HG03175 (cell line): ENCODE results near the gene ARFRP1.
"Not testable (repeated sequence)": the region's sequence is repeated elsewhere in the genome, so short reads cannot be mapped to it uniquely, and the experiment has no call there.

Experiments used
- ATAC-seq: cut with Tn5 transposase; IDR thresholded peaks from one replicate; pipeline ENCODE4 v1.9.1; 2021; ENCODE audit warnings: mild to moderate bottlenecking, moderate library complexity; ENCODE audit not compliant: unreplicated experiment

ARFRP1 gene

GRCh38 chr20:63680427-63680826 is 27.3 kb downstream of the ARFRP1 start:
- ATAC-seq: no peak

GRCh38 chr20:63679799-63680305 is 27.9 kb downstream of the ARFRP1 start:
- no peak for ATAC-seq

GRCh38 chr20:63678667-63679465 is 28.9 kb downstream of the ARFRP1 start:
- no peak for ATAC-seq

DNA sequence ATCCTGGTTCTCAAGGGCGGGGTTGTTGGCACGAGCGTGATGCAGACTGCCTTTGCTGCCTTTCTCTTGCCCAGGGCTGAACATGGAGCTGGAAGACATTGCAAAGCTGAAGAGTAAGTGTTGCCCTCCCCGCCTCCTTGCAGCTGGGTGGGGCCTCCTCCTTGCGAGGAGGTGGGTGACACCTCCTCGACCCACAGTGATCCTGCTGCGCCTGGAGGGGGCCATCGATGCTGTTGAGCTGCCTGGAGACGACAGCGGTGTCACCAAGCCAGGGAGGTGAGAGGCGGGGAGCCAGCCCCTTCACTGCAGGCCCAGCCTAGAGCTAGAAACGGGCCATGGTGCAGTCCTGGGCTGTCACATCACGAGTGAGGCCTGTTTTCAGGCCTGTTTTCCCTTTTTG is 29.7 kb downstream of the ARFRP1 start:
- no peak for ATAC-seq

DNA sequence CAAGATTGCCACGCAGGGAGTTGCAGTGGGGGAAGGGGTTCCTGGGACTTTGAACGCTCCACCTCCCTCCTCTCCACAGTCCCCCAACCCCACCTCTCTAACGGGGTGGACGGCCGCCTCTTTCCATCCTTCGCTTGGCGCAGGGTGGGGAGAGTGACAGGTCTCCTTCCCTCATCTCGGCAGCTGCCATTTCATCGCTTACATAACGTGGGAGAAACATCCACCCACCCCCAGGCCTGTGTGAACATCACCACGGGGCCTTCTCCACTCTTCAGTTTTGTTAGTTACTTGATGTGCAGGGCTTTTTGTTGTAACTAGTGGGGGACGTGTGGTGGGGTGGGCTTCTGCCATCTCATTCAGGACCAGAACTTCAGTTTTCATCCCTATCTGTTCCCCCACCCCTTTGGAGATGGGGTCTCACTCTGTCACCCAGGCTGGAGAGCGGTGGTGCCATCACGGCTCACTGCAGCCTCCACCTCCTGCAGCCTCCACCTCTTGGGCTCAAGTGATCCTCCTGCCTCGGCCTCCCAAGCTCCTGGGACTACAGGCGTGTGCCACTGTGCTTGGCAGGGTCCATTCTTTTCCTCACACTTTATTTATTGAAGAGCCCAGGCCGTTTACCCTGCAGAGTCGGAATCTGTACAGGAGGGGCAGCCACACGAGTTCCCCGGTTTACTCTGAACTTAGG is 32.0 kb downstream of the ARFRP1 start:
- ATAC-seq: no peak

DNA sequence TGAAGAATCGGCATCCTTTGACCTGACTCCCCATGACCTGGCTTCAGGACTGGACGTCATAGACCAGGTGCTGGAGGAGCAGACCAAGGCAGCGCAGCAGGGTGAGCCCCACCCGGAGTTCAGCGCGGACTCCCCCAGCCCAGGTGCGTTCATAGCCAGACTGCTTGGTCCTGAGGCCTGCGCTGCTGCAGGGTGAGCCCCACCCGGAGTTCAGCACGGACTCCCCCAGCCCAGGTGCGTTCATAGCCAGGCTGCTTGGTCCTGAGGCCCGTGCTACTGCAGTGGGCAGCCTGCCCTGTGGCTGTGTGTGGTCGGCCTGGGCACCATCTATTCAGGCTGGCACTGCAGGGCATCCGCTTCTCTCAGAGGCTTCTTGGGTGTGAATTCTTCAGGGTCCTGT is 33.8 kb downstream of the ARFRP1 start:
- ATAC-seq: no peak

- ATAC-seq: no peak
These were observed 35.1 kb downstream of the ARFRP1 start for GRCh38 chr20:63672666-63673065.

DNA sequence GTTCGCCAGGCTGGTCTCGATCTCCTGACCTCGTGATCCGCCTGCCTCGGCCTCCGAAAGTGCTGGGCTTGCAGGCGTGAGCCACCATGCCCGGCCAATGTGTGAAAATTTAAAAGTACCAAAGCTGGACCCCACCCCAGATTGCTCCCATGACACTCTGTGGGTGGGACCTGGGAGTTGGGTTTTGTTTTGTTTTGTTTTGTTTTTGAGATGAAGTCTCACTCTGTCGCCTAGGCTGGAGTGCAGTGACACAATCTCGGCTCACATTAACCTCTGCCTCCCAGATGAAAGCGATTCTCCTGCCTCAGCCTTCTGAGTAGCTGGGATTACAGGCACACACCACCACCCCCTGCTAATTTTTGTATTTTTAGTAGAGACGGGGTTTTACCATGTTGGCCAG is 36.1 kb downstream of the ARFRP1 start:
- not testable (repeated sequence) for ATAC-seq

GRCh38 chr20:63668351-63668750 is 39.4 kb downstream of the ARFRP1 start:
- ATAC-seq: no peak

GRCh38 chr20:63667858-63668257 is 39.9 kb downstream of the ARFRP1 start:
- ATAC-seq: no peak

DNA sequence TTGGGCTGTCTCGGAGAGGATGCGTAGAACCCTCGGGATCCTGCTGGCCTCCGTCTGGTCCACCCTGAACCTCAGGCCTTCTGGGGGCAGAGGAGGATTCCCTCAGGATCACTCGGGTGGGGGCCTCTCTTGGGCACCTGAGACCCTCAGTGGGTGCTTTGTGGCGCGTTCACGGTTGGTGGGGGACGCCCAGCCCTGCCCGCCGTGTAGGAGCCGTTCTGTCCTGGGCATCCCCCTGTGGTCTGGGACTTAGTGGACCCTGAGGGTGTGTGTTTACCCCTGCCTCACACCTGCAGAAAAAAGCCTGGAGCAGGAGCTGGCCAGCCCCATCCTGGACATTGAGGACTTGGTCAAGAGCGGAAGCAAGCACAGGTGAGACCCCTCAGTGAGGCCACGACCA is 42.1 kb downstream of the ARFRP1 start:
- no peak for ATAC-seq

- ATAC-seq: no peak
These were observed 42.7 kb downstream of the ARFRP1 start for GRCh38 chr20:63664861-63665594.

GRCh38 chr20:63664143-63664851 is 43.5 kb downstream of the ARFRP1 start:
- ATAC-seq: no peak

DNA sequence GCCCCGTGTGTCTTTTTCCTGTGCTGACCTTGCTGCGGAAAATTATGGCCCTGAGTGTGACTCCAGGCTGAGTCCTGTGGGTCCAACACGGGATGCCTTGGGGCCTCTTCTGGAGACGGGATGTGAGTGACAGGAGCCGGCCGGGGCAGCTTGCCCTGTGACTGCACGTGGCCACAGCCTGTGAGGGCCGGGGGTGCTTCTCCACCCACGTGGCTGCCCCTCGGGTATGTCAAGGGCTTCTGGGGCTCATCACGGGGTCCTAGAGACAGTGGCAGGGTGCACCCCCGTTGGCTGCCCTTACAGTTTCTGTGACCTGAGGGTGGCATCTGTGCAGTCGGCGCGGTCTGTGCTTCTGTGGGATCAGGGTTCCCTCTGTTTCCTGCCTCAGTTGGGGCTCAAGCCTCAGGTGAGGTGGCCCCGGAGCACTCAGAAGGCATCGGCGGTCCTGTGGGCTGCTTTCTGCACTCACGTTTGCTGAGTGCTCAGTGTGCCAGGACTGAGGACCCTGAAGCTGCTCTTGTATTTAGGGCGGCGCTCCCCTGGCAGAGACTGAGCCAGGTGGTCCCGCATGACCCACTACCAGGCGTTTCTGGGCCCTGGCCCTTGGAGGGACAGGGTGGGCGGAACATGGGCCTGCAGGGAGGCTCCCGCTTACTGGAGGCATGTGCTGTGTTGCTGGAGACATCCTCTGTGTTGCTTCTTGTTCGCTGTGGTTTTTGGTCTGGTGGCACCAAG is 44.3 kb downstream of the ARFRP1 start:
- ATAC-seq: no peak

- no peak for ATAC-seq
These were observed 45.0 kb downstream of the ARFRP1 start for GRCh38 chr20:63662813-63663189.

- no peak for ATAC-seq
These were observed 45.6 kb downstream of the ARFRP1 start for GRCh38 chr20:63661959-63662812.

DNA sequence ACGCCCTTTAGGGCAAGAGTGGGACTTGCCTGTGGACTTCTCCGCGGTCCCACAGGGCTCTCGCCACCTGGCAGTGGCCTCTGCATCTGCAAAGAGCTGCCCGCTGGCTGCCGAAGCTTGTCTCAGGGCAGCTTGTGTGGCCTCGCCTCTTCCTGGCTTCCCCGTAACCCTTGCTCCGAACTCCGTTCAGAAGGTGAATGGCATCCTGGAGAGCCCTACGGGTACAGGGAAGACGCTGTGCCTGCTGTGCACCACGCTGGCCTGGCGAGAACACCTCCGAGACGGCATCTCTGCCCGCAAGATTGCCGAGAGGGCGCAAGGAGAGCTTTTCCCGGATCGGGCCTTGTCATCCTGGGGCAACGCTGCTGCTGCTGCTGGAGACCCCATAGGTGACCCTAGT is 46.7 kb downstream of the ARFRP1 start:
- ATAC-seq: no peak

DNA sequence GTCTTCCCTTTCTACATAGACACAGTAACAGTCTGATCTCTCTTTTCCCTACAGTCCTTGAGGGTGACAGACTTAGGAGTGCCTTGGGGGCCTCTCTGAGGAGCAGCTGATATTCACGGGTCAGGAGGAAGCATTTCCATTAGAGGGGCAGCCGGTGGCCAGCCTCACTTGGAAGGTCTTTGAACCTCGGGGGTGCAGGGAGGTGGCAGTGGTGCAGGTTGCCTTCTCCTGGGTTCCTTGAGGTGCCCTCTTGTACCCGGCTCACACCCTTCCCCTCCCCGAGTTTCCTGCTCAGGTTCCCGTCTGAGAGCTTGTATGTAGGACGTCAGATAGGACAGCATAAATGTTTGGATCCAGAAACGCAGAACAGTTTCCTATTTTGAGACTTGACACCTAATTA is 47.2 kb downstream of the ARFRP1 start:
- ATAC-seq: no peak

DNA sequence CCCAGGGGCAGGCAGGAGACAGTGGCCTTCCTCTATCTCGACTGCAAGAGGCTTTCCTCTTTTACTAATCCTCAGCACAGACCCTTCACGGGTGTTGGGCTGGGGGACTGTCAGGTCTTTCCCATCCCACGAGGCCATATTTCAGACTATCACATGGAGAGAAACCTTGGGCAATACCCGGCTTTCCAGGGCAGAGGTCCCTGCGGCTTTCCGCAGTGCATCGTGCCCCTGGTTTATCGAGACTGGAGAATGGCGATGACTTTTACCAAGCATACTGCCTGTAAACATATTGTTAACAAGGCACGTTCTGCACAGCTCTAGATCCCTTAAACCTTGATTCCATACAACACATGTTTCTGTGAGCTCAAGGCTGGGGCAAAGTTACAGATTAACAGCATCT is 47.6 kb downstream of the ARFRP1 start:
- ATAC-seq: not testable (repeated sequence)
